HG03039 (cell line): Measurements from ENCODE around the gene CDH3.

ENCODE experiments used
- ATAC-seq: cut with Tn5 transposase; IDR thresholded peaks from one replicate; pipeline ENCODE4 v1.9.1; 2021; ENCODE audit warnings: mild to moderate bottlenecking, moderate library complexity; ENCODE audit not compliant: unreplicated experiment

CDH3 gene

DNA sequence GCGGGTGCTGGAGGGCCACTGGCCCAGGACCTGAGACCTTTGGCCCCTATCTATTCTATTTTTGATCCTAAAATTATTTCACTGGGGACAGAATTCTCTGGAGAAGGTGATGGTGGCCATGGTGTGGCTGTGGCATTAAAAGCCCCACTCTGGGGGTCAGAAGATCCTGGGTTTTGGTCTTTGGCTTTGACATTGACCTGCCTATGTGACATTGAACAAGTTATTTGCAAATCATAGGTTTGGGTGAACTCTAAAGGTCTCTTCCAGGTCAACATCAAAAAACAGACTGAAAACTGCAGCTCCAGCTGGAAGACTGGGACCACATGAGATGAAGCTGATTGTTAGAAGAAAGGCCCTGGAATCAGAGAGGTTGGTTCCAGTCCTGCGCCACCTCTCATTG, 89.7 kb downstream of the CDH3 start:
- no peak for ATAC-seq

DNA sequence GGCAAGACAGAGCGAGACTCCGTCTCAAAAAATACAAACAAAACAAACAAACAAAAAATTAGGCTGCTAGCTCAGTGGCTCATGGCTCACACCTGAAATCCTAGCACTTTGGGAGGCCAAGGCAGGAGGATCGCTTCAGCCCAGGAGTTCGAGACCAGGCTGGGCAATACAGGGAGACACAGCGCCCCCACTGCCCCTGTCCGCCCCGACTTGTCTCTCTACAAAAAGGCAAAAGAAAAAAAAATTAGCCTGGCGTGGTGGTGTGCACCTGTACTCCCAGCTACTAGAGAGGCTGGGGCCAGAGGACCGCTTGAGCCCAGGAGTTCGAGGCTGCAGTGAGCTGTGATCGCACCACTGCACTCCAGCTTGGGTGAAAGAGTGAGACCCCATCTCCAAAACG, 91.5 kb downstream of the CDH3 start:
- no peak for ATAC-seq

GRCh38 chr16:68737046-68737729, 92.1 kb downstream of the CDH3 start, which contains the start of gene CDH1:
Gene CDH1, plus strand, starts transcription at chr16:68737292. Its CDS starts 124 bp downstream, at chr16:68737416.
- no peak for ATAC-seq

DNA sequence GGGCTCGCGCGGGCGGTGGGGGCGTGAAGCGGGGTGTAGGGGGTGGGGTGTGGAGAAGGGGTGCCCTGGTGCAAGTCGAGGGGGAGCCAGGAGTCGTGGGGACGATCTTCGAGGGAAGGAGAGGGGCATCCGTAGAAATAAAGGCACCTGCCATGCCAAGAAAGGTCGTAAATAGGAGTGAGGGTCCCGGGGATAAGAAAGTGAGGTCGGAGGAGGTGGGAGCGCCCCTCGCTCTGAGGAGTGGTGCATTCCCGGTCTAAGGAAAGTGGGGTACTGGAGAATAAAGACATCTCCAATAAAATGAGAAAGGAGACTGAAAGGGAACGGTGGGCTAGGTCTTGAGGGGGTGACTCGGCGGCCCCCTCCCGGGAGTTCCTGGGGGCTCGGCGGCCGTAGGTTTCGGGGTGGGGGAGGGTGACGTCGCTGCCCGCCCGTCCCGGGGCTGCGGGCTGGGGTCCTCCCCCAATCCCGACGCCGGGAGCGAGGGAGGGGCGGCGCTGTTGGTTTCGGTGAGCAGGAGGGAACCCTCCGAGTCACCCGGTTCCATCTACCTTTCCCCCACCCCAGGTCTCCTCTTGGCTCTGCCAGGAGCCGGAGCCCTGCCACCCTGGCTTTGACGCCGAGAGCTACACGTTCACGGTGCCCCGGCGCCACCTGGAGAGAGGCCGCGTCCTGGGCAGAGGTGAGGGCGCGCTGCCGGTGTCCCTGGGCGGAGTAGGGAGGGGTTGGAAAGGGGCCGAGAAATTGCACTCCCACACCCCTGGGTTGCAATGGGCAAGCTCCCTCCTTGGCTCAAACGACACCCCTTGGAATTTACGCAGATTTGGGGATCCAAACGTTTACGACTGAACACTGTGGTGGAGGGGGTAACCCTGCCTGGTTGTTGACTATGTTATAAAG, 92.9 kb downstream of the CDH3 start:
- no peak for ATAC-seq

GRCh38 chr16:68739964-68740627, 95.0 kb downstream of the CDH3 start:
- no peak for ATAC-seq

DNA sequence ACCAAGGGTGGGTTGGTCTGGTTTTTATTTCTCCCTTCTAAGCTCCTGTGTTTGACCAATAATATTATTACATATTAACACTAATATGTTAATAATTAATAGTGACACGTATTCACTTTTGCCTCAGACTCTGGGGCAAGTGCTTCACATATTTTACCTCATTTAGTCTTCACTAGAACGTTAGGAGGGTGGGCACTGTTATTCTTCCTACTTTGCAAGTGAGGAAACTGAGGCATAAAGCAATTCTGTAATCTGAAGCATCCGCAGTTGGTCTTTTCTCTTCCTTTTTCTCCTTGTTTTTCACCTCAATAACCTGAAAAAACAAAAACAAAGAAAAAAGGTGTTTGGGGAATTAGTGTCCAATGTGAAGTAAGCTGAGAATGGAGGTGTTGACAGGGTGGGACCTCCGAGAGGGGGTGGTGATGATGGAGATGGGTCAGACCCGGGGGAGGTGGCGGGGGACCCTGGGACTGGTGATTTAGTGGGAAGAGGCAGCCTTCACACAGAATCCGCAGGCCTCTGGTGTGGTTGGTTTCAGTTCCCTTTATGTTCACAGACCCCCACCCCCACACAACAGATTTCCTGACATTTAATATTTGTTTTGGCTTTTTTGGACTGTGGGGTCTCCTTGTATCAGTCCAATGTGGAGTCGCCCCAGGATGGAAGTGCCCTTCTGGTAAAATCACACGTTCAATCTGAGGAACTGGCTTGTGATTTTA, 95.7 kb downstream of the CDH3 start:
- ATAC-seq = no peak

DNA sequence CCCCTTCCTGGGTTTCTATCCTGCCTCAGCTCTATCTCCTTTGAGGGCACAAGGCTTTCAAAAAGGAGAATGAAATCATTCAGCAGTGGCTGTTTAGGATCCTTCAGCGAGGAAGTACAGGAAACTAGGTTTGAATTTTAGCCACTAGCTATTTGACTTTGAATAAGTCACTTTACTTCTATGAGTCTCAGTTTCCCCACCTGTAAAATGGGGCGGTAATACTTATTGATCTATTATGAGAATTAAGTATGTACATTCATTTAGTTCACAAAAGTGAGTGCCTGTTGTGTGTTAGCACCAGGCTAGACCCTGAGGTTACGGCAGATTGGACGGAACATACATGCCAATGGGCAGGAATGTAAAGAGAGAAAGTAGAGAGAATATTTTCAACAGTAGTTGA, 98.6 kb downstream of the CDH3 start:
- no peak for ATAC-seq

- no peak for ATAC-seq
These were observed 99.7 kb downstream of the CDH3 start for GRCh38 chr16:68744744-68745280.

DNA sequence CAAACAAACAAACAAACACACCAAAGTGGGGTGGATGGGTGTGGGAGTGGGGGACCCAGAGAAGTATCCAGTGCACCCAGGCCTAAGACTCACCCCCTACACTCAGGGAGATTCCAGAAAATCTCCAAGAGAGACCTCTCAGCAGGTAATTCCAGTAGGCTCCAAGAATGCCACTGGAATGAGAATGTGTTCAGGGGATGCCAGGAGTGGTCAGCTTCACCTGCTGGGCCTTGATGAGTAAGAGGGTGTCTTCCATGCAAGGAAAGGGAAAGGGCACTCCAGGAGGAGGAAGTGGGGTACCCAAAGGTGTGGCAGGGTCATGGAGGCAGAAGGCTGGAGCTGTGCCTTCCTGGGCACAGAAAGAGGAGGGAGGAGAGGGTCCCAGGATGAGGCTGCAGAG, 101.8 kb downstream of the CDH3 start:
- no peak for ATAC-seq

- ATAC-seq = no peak
These were observed 104.3 kb downstream of the CDH3 start for GRCh38 chr16:68749432-68749831.
